Measurements from ENCODE around the gene CCR7.

DNA sequence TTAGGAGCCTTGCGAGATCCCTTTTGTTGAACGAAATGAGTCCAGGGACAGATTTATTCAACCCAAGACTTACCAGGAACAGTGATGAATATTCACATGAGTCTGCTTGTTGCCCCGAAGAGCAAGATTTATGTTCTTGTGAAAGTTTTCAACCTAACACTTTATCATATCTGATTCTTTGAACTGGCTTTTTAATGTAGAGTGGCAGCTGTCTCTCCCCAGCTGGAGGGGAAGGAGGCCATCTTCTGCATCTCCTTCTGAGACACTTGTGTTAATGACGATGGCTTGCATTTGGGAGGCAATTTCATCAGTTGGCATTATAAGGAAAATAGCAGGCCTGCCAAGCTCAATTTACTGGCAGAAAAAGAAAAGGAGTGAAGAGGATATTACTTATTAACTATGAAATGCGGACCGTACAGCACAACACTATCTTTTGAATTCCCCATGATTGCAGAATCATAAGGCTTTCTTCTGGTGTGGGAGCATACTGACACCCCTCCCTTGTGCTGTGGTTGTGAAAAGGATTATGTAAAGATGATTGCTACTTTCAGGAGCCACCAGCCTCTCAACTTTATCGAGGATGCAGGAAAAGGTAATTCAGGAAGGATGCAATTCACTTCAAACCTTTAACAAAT lies 46.7 kb upstream of the CCR7 start:
- TF ChIP-seq, protein P1, sequence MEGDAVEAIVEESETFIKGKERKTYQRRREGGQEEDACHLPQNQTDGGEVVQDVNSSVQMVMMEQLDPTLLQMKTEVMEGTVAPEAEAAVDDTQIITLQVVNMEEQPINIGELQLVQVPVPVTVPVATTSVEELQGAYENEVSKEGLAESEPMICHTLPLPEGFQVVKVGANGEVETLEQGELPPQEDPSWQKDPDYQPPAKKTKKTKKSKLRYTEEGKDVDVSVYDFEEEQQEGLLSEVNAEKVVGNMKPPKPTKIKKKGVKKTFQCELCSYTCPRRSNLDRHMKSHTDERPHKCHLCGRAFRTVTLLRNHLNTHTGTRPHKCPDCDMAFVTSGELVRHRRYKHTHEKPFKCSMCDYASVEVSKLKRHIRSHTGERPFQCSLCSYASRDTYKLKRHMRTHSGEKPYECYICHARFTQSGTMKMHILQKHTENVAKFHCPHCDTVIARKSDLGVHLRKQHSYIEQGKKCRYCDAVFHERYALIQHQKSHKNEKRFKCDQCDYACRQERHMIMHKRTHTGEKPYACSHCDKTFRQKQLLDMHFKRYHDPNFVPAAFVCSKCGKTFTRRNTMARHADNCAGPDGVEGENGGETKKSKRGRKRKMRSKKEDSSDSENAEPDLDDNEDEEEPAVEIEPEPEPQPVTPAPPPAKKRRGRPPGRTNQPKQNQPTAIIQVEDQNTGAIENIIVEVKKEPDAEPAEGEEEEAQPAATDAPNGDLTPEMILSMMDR (tag by site-specific recombination; IDR thresholded peaks at IDR 0.05) = no peak
- TF ChIP-seq, protein P2, sequence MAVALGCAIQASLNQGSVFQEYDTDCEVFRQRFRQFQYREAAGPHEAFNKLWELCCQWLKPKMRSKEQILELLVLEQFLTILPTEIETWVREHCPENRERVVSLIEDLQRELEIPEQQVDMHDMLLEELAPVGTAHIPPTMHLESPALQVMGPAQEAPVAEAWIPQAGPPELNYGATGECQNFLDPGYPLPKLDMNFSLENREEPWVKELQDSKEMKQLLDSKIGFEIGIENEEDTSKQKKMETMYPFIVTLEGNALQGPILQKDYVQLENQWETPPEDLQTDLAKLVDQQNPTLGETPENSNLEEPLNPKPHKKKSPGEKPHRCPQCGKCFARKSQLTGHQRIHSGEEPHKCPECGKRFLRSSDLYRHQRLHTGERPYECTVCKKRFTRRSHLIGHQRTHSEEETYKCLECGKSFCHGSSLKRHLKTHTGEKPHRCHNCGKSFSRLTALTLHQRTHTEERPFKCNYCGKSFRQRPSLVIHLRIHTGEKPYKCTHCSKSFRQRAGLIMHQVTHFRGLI (tag by site-specific recombination; IDR thresholded peaks at IDR 0.05) = no peak
- TF ChIP-seq ZNF707 (tag by site-specific recombination; IDR thresholded peaks at IDR 0.05) = no peak
- TF ChIP-seq, protein P3, sequence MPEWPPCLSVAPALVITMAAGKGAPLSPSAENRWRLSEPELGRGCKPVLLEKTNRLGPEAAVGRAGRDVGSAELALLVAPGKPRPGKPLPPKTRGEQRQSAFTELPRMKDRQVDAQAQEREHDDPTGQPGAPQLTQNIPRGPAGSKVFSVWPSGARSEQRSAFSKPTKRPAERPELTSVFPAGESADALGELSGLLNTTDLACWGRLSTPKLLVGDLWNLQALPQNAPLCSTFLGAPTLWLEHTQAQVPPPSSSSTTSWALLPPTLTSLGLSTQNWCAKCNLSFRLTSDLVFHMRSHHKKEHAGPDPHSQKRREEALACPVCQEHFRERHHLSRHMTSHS (tag by site-specific recombination; IDR thresholded peaks at IDR 0.05) = no peak
- TF ChIP-seq, protein P4, sequence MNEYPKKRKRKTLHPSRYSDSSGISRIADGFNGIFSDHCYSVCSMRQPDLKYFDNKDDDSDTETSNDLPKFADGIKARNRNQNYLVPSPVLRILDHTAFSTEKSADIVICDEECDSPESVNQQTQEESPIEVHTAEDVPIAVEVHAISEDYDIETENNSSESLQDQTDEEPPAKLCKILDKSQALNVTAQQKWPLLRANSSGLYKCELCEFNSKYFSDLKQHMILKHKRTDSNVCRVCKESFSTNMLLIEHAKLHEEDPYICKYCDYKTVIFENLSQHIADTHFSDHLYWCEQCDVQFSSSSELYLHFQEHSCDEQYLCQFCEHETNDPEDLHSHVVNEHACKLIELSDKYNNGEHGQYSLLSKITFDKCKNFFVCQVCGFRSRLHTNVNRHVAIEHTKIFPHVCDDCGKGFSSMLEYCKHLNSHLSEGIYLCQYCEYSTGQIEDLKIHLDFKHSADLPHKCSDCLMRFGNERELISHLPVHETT (tag by site-specific recombination; IDR thresholded peaks at IDR 0.05) = no peak
- no peak for TF ChIP-seq KLF8 (tag by site-specific recombination; IDR thresholded peaks at IDR 0.05)
- TF ChIP-seq, protein P5, sequence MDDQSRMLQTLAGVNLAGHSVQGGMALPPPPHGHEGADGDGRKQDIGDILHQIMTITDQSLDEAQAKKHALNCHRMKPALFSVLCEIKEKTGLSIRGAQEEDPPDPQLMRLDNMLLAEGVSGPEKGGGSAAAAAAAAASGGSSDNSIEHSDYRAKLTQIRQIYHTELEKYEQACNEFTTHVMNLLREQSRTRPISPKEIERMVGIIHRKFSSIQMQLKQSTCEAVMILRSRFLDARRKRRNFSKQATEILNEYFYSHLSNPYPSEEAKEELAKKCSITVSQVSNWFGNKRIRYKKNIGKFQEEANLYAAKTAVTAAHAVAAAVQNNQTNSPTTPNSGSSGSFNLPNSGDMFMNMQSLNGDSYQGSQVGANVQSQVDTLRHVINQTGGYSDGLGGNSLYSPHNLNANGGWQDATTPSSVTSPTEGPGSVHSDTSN (CRISPR knock-in tag; IDR thresholded peaks at IDR 0.05) = no peak
- TF ChIP-seq ZNF510 (tag by site-specific recombination; IDR thresholded peaks at IDR 0.05; ENCODE audit: insufficient replicate concordance) = no peak
- no peak for TF ChIP-seq ZNF121 (tag by site-specific recombination; IDR thresholded peaks at IDR 0.05)
- TF ChIP-seq, protein P6, sequence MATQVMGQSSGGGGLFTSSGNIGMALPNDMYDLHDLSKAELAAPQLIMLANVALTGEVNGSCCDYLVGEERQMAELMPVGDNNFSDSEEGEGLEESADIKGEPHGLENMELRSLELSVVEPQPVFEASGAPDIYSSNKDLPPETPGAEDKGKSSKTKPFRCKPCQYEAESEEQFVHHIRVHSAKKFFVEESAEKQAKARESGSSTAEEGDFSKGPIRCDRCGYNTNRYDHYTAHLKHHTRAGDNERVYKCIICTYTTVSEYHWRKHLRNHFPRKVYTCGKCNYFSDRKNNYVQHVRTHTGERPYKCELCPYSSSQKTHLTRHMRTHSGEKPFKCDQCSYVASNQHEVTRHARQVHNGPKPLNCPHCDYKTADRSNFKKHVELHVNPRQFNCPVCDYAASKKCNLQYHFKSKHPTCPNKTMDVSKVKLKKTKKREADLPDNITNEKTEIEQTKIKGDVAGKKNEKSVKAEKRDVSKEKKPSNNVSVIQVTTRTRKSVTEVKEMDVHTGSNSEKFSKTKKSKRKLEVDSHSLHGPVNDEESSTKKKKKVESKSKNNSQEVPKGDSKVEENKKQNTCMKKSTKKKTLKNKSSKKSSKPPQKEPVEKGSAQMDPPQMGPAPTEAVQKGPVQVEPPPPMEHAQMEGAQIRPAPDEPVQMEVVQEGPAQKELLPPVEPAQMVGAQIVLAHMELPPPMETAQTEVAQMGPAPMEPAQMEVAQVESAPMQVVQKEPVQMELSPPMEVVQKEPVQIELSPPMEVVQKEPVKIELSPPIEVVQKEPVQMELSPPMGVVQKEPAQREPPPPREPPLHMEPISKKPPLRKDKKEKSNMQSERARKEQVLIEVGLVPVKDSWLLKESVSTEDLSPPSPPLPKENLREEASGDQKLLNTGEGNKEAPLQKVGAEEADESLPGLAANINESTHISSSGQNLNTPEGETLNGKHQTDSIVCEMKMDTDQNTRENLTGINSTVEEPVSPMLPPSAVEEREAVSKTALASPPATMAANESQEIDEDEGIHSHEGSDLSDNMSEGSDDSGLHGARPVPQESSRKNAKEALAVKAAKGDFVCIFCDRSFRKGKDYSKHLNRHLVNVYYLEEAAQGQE (tag by site-specific recombination; IDR thresholded peaks at IDR 0.05) = no peak
- TF ChIP-seq, protein P7, sequence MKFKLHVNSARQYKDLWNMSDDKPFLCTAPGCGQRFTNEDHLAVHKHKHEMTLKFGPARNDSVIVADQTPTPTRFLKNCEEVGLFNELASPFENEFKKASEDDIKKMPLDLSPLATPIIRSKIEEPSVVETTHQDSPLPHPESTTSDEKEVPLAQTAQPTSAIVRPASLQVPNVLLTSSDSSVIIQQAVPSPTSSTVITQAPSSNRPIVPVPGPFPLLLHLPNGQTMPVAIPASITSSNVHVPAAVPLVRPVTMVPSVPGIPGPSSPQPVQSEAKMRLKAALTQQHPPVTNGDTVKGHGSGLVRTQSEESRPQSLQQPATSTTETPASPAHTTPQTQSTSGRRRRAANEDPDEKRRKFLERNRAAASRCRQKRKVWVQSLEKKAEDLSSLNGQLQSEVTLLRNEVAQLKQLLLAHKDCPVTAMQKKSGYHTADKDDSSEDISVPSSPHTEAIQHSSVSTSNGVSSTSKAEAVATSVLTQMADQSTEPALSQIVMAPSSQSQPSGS (tag by site-specific recombination; IDR thresholded peaks at IDR 0.05; ENCODE audit: low read depth) = no peak
- TF ChIP-seq ZNF140 (tag by site-specific recombination; IDR thresholded peaks at IDR 0.05) = no peak
- TF ChIP-seq, protein P8, sequence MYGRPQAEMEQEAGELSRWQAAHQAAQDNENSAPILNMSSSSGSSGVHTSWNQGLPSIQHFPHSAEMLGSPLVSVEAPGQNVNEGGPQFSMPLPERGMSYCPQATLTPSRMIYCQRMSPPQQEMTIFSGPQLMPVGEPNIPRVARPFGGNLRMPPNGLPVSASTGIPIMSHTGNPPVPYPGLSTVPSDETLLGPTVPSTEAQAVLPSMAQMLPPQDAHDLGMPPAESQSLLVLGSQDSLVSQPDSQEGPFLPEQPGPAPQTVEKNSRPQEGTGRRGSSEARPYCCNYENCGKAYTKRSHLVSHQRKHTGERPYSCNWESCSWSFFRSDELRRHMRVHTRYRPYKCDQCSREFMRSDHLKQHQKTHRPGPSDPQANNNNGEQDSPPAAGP (tag by site-specific recombination; IDR thresholded peaks at IDR 0.05) = no peak

Data from HEK293 (cell line).